GM21529 (cell line): Measurements from ENCODE around the gene FN3K.
A peak's percentile ranks its signal among the peaks of the same experiment; 100 is the strongest.

Experiments used
- ATAC-seq: cut with Tn5 transposase; IDR thresholded peaks from one replicate; pipeline ENCODE4 v1.9.1; 2021; ENCODE audit not compliant: unreplicated experiment

The FN3K gene

DNA sequence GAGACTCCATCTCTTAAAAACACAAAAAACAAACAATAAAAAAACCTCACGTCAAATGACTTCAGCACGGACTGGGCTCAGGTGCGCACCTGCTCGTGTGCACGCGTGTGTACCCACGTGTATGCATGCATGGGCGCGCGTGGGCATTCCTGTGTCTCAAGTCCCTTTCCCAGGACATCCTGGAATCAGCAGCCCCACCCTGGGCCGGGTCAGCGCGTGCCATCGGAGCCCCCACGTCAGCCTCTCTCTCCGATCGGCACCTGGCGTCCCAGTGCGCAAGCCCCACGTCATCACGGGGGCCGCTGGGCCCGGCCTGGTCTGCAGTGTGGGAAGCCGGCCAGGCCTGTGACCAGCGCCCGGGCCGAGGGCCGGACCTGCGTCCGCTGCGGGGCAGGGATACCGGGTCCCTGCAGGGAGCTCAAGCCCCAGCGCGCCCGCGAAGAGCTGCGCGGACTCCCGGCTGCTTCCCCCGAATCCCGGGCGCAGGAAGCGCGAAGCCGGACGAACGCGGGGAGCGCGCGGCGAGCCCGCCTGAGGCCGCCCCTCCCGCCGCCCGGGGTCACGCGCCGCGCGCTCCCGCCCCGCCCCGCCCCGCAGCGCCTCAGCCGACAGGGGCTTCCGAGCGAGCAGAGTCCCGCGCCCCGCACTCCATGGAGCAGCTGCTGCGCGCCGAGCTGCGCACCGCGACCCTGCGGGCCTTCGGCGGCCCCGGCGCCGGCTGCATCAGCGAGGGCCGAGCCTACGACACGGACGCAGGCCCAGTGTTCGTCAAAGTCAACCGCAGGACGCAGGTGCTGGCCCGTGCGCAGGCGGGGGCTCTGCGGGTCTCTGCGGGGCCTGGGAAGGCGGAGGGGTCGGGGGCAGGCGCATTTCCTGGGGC is at the start of gene FN3K:
FN3K (plus strand) TSS at position 629 of the 880 bp plus-strand sequence; CDS start at position 651, 22 bp downstream.
- ATAC-seq, result no peak

- no peak for ATAC-seq
These were observed 48.8 kb upstream of the FN3K start for GRCh38 chr17:82686366-82687324.

DNA sequence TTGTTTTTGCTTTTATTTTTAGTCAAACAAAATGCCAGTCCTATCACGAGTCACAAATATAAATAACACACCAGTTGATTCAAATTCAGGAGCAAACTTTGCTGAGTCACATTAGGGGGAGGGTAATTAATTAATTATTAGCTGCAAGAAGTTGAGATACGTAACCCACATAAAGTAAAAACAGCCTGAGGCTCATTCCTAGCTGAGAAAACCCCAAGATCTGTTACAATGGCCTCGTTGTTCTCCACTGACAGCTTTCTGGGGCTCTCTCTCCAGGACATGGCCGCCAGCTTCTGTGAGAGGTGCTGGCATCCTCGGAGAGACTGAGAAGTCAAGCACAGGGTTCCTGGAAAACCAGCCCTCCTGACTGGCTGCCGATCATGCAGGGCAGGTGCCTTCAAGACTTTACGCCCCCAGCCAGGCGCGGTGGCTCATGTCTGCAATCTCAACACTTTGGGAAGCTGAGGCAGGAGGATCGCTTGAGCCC is 48.0 kb upstream of the FN3K start:
- no peak for ATAC-seq

GRCh38 chr17:82687871-82688270 is 47.5 kb upstream of the FN3K start:
- no peak for ATAC-seq

DNA sequence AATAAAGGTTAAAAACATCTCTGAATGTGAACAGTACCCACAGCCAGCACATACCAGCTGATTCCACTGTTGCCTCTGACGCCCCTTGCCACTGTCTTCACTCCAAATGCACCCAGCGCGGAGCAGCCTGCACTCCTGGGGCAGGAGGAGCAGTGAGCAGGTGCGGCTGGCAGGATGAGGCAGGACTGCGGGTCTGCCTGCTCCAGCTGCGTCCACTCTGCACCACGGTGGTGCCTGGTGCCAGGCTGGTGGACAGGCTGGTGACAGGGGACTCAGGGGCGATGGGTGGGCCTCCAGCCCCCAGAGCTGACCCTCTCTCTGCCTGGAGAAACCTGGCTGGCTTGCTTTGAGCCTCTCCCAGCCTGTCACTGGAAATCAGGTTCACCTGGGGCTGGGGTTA is 46.3 kb upstream of the FN3K start:
- ATAC-seq, result no peak

- ATAC-seq, result no peak
These were observed 44.5 kb upstream of the FN3K start for GRCh38 chr17:82690786-82691489.

GRCh38 chr17:82691714-82692113 is 43.7 kb upstream of the FN3K start:
- no peak for ATAC-seq

- no peak for ATAC-seq
These were observed 43.1 kb upstream of the FN3K start for GRCh38 chr17:82692268-82692667.

DNA sequence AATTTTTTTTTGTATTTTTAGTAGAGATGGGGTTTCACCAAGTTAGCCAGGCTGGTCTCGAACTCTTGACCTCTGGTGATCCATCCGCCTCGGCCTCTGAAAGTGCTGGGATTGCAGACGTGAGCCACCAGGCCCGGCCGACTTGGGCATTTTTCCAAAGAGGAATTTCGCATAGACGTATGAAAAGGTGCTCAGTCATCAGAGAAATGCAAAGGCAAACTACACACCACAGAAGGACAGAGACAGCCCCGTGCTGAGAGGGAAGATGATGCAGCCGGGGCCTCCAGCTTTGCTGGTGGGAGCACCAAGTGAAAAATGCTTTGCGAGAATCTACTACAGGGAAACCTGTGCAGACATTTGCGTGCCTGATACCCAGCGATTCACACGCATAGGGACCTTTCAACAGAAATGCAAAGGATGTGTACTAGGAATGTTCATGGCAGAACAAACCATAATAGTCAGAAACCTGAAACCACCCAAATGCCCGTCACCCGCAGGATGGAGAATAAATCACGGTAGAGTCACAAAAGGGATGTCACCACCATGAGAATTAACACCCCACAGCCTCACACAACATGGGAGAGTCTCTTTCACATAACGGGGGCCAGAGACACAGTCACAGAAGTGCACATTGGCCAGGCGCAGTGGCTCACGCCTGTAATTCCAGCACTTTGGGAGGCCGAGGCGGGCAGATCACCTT is 42.1 kb upstream of the FN3K start:
- ATAC-seq, result no peak

DNA sequence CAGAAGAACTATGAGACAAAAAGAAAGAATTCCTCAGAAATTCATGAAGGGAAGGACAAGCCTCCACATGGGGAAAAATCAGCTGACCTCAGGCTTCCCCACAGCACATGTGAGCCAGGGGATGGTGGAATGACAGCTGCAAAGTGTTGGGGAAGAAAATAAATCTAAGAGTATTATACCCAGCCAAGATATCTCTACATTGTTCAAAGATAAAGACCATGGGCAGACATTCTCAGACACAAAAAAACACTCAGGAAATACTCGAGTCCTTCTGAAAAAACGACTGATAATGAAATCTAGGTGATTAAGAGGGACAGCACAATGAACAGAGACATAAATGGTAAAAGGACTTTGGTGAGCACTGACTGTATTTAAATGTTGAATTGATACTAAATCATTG is 40.8 kb upstream of the FN3K start:
- ATAC-seq, result no peak

- ATAC-seq, result no peak
These were observed 39.2 kb upstream of the FN3K start for GRCh38 chr17:82696259-82696658.

GRCh38 chr17:82696916-82697807 is 38.3 kb upstream of the FN3K start:
- ATAC-seq, result no peak

DNA sequence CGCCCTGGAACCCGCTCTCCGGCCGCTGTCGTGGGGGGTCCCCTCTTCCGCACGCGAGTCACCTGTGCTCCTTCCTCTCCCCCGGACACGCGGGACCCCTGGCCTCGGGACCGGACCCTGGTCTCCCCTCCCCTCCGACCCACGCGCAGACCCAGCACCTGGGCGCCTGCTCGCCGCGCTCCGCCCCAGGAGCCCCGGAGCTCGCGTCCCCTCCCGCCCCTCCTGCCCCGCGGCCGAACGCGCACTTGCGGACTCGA is 37.7 kb upstream of the FN3K start:
- no peak for ATAC-seq

GRCh38 chr17:82698065-82698973 is 37.1 kb upstream of the FN3K start, which contains the start of gene RAB40B:
TSS of gene RAB40B (minus strand) at chr17:82698698. CDS start at chr17:82698596, 102 bp downstream.
- peak; percentile 94 for ATAC-seq

DNA sequence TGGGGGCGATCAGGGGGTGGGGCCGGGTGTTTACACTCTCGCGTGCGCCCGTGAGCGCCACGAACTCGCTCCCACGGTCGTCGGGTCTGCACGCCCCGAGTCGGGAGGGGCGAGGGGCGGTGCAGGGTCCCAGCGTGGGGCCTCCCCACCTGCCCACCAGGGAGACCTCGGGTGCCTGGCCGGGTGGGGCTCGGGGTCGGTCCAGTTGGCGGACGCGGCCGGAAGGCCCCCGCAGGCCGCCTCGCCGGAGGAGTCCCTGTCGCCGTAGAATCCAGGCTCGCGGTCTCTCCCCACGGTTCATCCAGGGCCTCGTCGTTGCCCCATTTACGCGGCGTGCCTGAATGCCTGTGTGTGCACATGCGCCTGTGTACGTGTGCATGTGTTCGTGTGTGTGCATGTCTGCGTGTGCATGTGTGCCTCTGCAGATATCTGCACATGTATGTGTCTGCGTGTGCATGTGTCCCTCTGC is 36.4 kb upstream of the FN3K start:
- peak; percentile 12 for ATAC-seq

- ATAC-seq, result no peak
These were observed 35.9 kb upstream of the FN3K start for GRCh38 chr17:82699551-82699950.

- no peak for ATAC-seq
These were observed 33.0 kb upstream of the FN3K start for GRCh38 chr17:82702231-82702927.
